ENCODE measurements around the gene PRR5L. TPM values are rescaled to one million over a fixed set of nuclear protein-coding genes. Genes with fewer than 3 reads are reported as not detected.

Gene PRR5L
- total and polyA plus RNA-seq, 2 donors (not counting 1 experiment from before 2014, with no cell fraction given): 4.0 to 5.9 TPM

GRCh38 chr11:36248436-36248835 lies 47.7 kb upstream of the PRR5L start:
- Mint-ChIP-seq H3K27ac (no peak overlapping the region), H3K27me3 (peaks cover 60% of the 10 kb centered on the region), H3K9me3 (ENCODE audit: insufficient read depth) (no peaks in the 10 kb centered on the region), H3K4me3 (no peak overlapping the region), H3K4me1 (no peaks in the 10 kb centered on the region)
- no peak overlapping the region for H3K4me3 ChIP-seq (ENCODE audit: control extremely low read depth in 1 of 5, extremely low read depth in 1 of 5, insufficient read depth in 1 of 5, low read depth in 2 of 5, low read length in 4 of 5)
- H3K4me1 ChIP-seq (ENCODE audit: control insufficient read depth in 2 of 2, insufficient read depth in 2 of 2, low read length in 2 of 2): no peaks in the 10 kb centered on the region
- H3K27me3 ChIP-seq (replicated peaks in 1 of 4; ENCODE audit: control extremely low read depth in 1 of 4, control insufficient read depth in 3 of 4, insufficient read depth in 4 of 4, low read length in 3 of 4): peaks cover 0 to 13% (median 9%) of the 10 kb centered on the region in 4 experiments
- intact Hi-C loops (cut with micrococcal nuclease): no loop called here
- no peak for TF ChIP-seq EZH2 (IDR thresholded peaks at IDR 0.05; ENCODE audit: borderline replicate concordance, insufficient read depth, low read depth, low read length, poor library complexity, severe bottlenecking)
- TF ChIP-seq, protein P1, sequence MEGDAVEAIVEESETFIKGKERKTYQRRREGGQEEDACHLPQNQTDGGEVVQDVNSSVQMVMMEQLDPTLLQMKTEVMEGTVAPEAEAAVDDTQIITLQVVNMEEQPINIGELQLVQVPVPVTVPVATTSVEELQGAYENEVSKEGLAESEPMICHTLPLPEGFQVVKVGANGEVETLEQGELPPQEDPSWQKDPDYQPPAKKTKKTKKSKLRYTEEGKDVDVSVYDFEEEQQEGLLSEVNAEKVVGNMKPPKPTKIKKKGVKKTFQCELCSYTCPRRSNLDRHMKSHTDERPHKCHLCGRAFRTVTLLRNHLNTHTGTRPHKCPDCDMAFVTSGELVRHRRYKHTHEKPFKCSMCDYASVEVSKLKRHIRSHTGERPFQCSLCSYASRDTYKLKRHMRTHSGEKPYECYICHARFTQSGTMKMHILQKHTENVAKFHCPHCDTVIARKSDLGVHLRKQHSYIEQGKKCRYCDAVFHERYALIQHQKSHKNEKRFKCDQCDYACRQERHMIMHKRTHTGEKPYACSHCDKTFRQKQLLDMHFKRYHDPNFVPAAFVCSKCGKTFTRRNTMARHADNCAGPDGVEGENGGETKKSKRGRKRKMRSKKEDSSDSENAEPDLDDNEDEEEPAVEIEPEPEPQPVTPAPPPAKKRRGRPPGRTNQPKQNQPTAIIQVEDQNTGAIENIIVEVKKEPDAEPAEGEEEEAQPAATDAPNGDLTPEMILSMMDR (IDR thresholded peaks at IDR 0.05): no peak
- H3K36me3 ChIP-seq (replicated peaks in 1 of 2; ENCODE audit: control extremely low read depth in 1 of 2, control insufficient read depth in 1 of 2, extremely low read depth in 1 of 2, insufficient read depth in 2 of 2, low read length in 1 of 2): no peaks in the 10 kb centered on the region
- WGBS (ENCODE audit: insufficient coverage): 78% methylated on average over 2 of the region's 4 CpGs
- H3K4me2 ChIP-seq (replicated peaks; ENCODE audit: low read depth, low read length, poor library complexity, severe bottlenecking): no peak overlapping the region
- H2AFZ ChIP-seq (ENCODE audit: insufficient read depth, low read depth, low read length, poor library complexity, severe bottlenecking): no peak overlapping the region
- no peak overlapping the region for H3K27ac ChIP-seq (ENCODE audit: low read length in 2 of 2)
- ChIA-PET POLR2A (no interaction called here), CTCF (no interaction called here)
- no peaks in the 10 kb centered on the region for H4K20me1 ChIP-seq (ENCODE audit: control insufficient read depth, insufficient read depth, low read length, poor library complexity, severe bottlenecking)
- H3K9me3 ChIP-seq (ENCODE audit: control extremely low read depth in 1 of 3, control insufficient read depth in 2 of 3, insufficient read depth in 1 of 3, low read length in 2 of 3): peaks cover 0 to 3% (median 0%) of the 10 kb centered on the region in 3 donors
- no peak for ATAC-seq (ENCODE audit: low read depth)
- H3K9ac ChIP-seq (ENCODE audit: low read length): no peak overlapping the region
- no peaks in the 10 kb centered on the region for H3K79me2 ChIP-seq (ENCODE audit: control insufficient read depth, insufficient read depth, low read length)
- no peak for DNase-seq

GRCh38 chr11:36249246-36249645 lies 46.8 kb upstream of the PRR5L start:
- no peaks in the 10 kb centered on the region for H3K4me1 ChIP-seq (ENCODE audit: control insufficient read depth in 2 of 2, insufficient read depth in 2 of 2, low read length in 2 of 2)
- no peak overlapping the region for H3K4me2 ChIP-seq (replicated peaks; ENCODE audit: low read depth, low read length, poor library complexity, severe bottlenecking)
- peaks cover 0 to 3% (median 0%) of the 10 kb centered on the region in 3 donors for H3K9me3 ChIP-seq (ENCODE audit: control extremely low read depth in 1 of 3, control insufficient read depth in 2 of 3, insufficient read depth in 1 of 3, low read length in 2 of 3)
- no peak overlapping the region for H3K27ac Mint-ChIP-seq
- DNase-seq (no peak), ATAC-seq (ENCODE audit: low read depth) (no peak)
- H3K4me1 Mint-ChIP-seq: no peaks in the 10 kb centered on the region
- ChIA-PET POLR2A (no interaction called here), CTCF (interaction anchor here (1.2 kb wide), 1 partner anchor 10 kb away, joined by 3 read pairs; no protein-coding TSS in a partner anchor)
- H2AFZ ChIP-seq (ENCODE audit: insufficient read depth, low read depth, low read length, poor library complexity, severe bottlenecking): no peak overlapping the region
- no peak overlapping the region for H3K27ac ChIP-seq (ENCODE audit: low read length in 2 of 2)
- peaks cover 0 to 16% (median 10%) of the 10 kb centered on the region in 4 experiments for H3K27me3 ChIP-seq (replicated peaks in 1 of 4; ENCODE audit: control extremely low read depth in 1 of 4, control insufficient read depth in 3 of 4, insufficient read depth in 4 of 4, low read length in 3 of 4)
- WGBS (ENCODE audit: insufficient coverage): no CpG with 5 or more reads among the region's 2 CpGs
- no peaks in the 10 kb centered on the region for H3K9me3 Mint-ChIP-seq (ENCODE audit: insufficient read depth)
- peaks cover 61% of the 10 kb centered on the region for H3K27me3 Mint-ChIP-seq
- no peaks in the 10 kb centered on the region for H3K79me2 ChIP-seq (ENCODE audit: control insufficient read depth, insufficient read depth, low read length)
- TF ChIP-seq, protein P1 (IDR thresholded peaks at IDR 0.05): no peak
- H3K9ac ChIP-seq (ENCODE audit: low read length): no peak overlapping the region
- intact Hi-C loops (cut with micrococcal nuclease): no loop called here
- H3K4me3 Mint-ChIP-seq: no peak overlapping the region
- H4K20me1 ChIP-seq (ENCODE audit: control insufficient read depth, insufficient read depth, low read length, poor library complexity, severe bottlenecking): no peaks in the 10 kb centered on the region
- no peaks in the 10 kb centered on the region for H3K36me3 ChIP-seq (replicated peaks in 1 of 2; ENCODE audit: control extremely low read depth in 1 of 2, control insufficient read depth in 1 of 2, extremely low read depth in 1 of 2, insufficient read depth in 2 of 2, low read length in 1 of 2)
- no peak overlapping the region for H3K4me3 ChIP-seq (ENCODE audit: control extremely low read depth in 1 of 5, extremely low read depth in 1 of 5, insufficient read depth in 1 of 5, low read depth in 2 of 5, low read length in 4 of 5)
